GM21423 (cell line): ENCODE results near the gene RERE.
"Not testable (repeated sequence)": the region's sequence is repeated elsewhere in the genome, so short reads cannot be mapped to it uniquely, and the experiment has no call there.

ENCODE experiments used
- ATAC-seq: cut with Tn5 transposase; IDR thresholded peaks from one replicate; pipeline ENCODE4 v1.9.1; 2021; ENCODE audit warnings: mild to moderate bottlenecking, moderate library complexity; ENCODE audit not compliant: unreplicated experiment

Gene RERE

DNA sequence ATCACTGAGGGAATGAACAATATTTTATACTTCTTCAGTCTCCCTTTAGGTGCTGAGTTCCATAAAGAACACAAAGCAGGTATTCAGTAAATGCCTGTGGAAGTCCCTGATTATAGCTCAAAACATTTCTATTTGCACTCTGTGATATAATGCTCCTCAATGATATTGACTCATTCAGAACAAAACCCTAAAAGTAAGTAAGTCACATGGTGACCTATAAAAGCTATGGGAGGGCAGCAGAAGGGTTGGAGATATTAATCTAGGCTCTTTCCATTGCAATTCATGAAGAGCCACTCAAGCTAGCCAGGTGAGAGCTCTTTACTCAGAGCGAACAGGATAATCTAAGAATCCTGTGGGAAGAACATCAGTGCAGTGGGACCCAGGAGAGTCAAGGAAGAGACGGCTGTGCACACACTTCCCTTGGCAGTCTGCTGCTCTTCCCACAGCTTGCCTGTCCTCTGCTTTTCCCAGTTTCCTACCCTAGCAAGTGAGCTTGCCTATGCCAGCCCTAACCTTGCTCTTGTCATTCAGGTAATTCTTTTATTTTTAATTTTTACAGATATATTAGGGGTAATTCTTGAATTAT, 197.4 kb downstream of the RERE start:
- ATAC-seq: not testable (repeated sequence)

DNA sequence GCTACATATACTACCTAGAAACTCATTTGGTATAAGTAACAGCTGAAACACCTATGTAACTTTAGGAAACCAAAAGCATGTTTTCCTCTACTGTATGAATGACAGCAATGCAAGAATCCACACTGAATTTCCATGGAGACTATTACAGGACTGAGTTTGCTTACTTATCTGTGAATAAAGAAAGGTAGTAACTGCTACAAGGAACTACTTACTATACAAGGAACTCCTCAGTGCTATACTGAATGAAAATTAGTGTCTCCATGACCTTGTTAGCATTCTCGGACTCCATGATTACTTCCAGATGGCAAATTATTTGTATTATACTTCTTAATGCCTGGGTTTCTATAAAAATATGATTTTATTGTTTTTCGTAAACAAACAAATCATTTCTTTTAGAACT, 198.0 kb downstream of the RERE start:
- not testable (repeated sequence) for ATAC-seq

DNA sequence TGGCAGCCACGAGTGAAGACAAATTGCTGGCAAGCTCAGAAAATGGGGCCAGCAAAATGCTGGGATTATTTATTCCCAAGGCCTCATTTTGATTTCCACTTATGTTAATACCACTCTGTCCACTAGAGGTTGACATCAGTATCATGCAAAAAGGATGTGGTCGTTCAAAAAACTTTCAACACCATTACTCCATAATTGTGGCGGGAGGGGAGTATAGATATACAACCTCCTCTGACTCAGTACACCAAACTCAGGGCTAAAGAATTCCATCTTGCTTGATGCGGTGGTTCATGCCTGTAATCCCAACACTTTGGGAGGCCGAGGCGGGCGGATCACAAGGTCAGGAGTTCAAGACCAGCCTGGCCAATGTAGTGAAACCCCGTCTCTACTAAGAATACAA, 200.6 kb downstream of the RERE start:
- ATAC-seq: not testable (repeated sequence)

DNA sequence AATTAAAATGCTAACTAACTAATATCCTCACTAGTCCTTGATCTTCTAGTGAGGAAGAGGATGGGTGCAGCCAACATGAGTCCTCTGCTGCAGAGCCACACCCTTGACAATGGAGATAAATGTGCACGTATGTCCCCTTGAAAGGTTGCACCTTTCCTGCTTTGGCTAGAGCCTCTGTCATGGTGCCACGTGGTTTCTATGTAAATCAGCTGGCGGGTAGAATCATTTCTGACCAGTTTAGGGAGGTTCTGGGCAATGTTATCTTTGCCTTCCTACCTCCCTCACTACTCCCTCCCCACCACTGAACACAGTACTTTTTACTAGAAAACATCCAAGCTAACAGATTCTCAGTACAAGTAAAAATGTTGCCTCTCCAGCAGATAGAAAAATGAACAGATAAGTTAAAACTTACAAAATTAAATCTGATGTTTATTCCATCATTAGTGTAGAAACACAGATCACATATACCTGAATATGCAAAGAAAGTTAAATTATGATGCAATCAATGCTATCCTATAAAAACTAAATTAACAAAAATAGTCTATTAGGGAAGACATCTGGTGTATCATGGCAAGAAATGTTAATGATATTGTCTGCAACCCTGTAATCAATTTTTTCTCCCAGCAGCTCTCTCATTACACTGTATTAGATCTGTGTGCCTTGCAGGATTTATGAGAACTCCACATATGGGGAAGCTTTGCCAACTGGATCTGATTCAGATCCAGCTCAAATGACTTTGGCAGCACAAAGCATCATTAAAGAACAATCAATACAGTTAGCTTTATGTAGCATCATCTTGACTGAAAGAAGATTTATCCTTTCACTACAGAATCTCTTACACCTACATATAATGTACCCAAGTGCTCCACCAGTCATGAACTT, 205.6 kb downstream of the RERE start:
- not testable (repeated sequence) for ATAC-seq

DNA sequence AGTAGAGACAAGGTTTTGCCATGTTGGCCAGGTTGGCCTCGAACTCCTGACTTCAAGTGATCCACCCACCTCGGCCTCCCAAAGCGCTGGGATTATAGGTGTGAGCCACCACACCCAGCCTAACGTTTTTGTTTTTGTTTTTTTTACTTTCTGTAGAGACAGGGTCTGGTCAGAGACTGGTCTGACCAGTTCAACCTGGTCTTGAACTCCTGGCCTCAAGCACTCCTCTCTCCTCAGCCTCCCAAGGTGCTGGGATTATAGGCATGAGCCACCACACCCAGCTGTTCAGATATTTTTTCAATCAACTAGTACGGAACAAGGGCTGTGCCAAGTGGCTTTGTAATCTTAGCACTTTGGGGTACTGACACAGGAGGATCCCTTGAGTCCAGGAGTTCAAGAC, 209.5 kb downstream of the RERE start:
- ATAC-seq: no peak

DNA sequence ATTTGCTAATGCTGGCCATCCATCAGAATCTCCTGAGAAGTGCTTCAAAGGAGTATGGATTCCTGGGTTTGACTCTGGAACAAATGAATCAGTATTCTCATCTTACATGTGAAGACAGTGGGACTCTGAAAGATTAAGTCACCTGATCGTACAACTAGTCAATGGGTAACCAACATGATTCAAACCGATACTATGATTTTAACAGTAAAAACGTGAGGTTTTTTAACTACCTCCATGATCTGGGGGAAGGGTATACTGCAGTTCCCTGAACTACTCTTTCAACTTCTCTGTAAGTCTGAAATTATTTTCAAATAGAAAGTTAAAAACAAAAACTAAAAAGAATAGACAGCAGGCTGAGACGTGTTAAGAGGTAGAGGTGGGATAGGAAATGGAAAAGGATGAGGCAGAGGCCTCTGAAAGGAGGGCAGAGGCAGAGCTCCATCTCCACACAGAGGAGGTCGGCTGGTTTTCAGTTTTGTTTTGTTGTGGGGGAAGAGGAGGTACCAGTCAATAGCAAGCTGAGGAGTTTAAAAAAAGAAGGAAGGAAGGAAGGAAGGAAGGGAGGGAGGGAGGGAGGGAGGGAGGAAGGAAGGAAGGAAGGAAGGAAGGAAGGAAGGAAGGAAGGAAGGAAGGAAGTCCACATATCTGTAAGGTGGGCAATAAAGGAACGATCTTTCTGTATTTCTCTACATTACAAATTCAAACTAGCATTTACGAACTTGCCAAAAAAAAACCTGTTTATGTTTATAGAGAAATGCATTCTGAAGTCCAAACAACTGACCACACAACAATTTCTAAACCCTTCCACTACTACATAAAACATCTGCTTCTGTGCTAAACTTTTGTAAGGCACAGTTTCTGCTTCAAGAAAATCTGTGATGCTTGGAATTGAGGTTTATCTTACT, 213.1 kb downstream of the RERE start:
- peak; percentile 83 for ATAC-seq

DNA sequence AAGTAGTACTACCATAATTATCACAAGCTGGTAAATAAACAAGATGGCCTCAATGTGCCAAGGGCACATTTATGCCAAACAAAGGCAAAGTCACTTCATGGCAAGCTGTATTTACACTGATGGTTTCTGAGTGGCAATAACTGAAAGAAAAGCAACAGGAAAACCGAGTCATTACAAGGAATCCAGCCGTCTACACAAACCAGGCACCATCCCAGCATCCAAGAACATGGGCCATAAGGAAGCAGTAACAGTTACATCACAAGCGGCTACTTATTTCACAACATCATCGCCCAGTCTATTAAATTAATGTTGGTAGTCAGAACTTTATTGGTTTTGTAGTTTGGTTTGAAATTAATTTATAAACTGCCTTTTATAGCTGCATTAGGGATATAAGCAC, 214.2 kb downstream of the RERE start:
- ATAC-seq: no peak

DNA sequence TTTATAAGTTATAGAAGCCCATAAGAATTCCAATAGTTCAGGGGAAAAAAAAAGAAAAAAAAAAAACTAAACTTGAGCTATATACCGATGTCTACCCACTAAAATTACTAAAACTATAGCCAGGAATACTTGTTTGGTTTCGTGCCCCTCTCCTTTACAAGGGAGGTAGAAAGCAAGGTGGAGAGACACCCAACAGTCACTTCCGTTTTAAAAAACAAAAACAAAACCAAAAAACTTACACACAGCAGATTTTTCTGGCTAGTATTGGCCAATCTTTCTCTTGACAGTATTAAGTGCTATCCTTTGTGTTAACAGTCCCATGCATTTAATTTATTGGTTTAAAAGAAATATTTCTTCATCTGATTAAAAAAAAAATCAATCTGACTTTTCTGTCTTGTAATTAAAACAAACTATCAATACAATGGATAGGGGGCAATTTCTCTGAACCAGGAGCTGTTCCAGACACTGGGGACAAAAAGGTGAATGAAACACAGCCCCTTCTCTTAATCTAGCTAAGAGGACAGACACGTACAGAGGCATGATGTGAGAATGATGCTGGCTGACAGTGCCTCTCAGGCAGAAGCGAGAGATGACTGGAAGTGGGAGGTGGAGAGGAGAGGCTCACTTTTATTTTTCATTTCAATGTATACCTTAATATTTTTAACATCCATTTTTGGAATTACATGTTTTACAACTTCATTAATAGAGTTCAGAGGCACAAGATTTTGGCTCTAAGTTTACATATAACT, 214.8 kb downstream of the RERE start:
- no peak for ATAC-seq

DNA sequence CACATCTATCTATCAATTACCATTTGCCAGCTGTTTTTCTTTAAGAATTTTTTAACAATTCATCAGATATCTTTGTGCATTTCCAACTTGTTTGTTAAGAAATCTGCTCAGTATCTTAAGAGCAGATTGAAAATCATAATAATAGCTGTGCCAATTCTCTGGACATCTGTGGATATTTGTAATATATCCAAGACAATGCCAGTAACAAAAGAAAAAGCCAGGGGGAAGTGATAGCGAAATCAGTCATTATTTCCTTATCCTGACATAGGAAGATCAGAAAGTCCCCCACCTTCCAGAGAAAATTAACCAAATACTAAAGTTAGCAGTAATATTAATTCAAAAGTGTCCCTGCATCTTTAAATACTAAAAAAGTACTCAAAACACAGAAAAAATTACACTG, 217.1 kb downstream of the RERE start:
- no peak for ATAC-seq

DNA sequence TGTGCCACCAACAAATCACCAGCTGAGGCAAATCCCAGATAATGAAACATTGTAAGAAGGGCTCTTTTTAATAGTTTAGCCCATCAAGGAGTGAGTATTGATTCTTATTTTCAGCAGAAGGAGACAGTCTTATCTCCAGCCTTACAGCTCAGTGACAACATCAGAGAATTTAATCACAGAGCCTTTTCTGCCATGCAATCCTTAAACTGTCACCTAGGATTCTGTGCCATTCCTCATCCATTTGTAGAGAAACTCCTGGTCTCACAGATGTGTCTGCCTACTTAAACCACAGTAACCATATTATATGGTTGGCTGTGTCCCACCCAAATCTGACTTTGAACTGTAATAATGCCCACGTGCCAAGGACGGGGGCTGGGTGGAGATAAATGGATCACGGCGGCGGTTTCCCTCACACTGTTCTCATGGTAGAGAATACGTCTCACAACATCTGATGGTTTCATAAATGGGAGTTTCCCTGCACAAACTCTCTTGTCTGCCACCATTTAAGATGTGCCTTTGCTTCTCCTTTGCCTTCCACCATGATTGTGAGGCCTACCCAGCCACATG, 217.7 kb downstream of the RERE start:
- no peak for ATAC-seq

DNA sequence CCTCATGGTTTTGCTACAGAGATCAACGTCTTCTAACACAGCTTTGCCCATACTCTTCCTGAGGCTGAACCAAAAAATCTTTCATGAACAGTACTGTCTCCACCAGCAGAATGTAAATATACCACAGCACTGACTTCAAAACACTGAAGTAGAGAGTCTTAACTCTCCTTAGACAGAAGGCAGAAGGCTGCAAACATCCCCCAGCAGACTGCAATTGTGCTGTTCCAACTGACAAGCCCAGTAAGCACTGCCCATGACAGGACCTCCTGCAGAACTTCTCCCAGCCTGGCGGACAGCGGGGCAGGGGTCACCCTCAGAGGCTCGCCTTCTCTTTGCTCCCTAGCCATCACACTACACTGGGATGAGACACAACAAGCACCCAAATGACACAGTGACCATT, 218.7 kb downstream of the RERE start:
- no peak for ATAC-seq

DNA sequence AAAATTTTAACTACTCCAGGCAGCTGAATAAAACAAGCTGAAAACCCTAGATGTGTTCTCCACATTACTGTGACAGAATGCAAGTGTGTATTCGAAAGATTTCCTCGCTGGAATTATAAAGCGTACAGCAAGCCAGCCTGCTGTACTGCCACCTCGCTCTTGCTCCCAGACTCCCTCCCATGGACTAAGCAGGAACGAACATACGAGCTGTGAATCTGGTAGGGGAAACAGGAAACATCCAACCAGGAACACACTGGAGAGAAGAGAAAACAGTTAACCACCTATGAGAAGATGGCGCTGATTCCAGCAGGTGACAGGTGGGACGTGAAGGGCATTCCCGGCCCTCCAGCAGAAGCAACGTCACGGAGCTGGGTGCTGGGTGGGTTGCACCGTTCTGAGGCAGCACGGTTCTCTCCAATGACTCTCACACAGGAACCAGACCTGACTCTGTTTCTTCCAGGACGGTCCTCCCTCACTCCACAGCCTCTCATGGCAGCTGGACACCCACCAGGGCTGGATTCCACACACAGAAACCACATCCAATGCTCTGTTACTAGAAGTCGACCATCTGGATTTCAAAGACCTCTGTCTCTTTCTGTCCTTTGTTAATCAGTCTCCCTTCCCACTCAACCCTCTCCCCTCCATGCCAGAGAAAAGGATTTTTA, 219.2 kb downstream of the RERE start:
- no peak for ATAC-seq

DNA sequence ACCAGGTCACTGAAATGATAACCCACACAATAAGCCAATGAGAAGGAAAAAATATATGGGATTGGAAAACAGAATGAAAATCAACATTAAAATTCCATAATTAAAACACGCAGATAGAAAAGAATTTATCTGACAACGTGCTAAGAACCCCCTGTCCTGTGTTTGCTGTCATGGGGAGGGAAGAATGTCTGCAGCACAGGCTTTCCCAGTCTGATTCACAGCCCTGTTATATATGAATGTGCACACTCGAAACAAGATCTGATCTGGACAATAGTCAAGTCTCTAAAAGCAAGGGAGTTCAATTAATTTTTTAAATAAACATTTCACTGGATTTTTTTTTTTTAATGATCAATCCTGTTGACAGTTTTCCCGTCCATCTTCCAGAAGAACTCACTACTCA, 220.0 kb downstream of the RERE start:
- ATAC-seq: no peak

DNA sequence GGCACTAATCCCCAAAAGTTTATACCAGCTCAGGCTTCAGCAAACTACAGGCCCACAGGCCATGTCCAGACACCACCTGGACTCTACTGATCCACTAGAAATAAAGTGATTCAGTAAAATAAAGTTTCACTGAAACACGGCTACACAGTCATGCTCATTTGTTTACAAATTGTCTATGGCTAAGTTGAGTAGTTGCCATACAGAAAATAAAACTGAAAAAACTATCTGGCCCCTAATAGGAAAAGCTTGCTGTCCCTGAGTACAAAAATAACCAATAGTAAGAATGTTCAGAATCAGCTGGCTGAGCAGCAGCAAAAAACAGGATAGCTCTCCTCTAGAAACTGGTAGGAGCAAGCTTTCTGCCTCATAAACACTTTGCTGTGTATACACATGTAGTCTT, 221.5 kb downstream of the RERE start:
- no peak for ATAC-seq

DNA sequence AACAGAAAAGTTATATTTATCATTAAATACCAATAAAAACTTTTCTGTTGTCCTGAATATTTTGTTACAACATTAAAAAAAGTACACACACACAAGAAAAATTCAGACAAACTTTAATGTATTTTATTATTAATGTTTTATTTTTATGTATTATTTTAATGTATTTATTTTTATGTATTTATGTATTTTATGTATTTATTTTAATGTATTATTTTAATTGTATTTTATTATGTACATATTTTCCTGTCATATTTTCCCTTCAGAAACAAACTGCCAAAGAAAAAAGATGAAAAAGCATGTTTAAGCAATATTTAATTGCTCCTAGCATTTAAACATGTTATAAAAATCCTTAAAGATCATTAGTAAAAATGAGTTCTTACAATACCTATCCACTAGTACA, 222.1 kb downstream of the RERE start:
- ATAC-seq: no peak

DNA sequence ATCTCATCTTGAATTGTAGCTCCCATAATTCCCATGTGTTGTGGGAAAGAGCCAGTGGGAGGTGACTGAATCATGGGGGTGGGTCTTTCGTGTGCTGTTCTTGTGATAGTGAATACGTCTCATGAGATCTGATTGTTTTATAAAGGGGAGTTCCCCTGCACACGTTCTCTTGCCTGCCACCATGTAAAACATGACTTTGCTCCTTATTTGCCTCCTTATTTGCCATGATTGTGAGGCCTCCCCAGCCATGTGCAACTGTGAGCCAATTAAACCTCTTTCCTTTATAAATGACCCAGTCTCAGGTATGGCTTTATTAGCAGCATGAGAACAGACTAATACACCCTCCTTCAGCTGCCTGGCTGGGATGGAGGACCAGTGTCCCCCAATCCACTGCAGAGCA, 224.1 kb downstream of the RERE start:
- ATAC-seq: not testable (repeated sequence)

DNA sequence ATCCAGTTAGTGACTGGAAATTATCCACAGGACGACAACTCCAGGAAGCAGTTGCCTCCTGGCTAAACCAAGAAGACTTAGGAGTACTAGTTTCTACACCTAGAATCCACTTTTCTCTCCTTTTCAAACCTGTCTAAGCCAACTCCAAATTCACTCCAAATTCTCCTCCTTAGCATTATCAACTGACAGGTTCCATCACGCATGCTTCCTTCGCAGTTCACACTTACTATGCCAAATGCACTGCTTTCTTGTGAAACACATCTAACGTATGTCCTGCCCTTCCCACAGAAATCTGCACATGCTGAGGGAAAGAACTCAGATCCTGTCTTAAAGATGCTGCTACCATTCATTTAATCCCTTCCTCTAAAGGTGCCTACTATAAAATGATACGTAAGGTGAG, 225.9 kb downstream of the RERE start:
- no peak for ATAC-seq

DNA sequence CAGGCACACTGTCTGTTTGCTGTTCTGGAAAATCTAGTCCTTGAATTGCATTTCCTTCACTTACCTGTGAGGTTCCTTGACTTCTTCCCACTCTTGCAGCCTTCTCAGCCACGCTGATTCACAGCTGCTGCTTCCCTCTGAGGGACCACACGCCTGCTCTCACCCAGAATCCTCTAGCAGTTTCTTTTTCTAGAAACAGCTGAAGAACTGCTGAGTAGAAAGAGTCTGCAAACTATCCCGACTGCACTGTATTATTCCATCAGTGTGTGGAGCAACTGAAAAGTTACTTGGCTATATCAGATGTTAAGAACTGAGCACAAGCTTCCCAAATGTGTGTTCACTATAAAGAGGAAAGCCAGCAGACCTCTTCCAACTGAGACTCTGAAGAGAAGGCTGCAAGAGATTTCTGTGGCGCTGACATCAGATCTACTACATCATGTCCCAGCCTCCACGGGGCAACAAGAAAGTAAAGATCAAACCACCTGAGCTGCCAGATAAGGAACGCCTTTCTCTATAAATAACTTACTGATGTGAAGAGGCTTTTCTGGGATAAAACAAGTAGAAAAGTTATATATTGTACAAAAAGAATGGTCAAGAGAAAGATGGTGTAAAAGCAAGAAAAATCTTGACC, 226.6 kb downstream of the RERE start:
- ATAC-seq: no peak

DNA sequence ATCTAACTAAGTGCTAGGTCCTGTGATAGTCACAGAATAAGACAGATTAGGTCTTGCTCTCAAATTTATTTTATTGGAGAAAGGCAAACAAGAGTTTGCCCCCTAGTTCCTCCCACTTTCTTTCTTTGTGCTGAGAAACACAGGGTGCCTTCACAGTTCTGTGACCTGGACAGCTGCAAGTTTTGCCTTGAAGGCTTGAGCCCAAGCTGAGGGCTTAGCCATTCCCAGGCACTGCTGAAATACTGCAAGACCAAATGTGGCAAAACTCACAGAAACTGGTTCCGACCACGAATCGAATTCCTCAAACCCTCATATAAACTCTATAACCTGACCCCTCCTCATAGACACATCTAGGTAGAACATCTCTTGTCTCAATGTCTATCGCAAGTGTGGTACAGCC, 227.9 kb downstream of the RERE start:
- no peak for ATAC-seq

DNA sequence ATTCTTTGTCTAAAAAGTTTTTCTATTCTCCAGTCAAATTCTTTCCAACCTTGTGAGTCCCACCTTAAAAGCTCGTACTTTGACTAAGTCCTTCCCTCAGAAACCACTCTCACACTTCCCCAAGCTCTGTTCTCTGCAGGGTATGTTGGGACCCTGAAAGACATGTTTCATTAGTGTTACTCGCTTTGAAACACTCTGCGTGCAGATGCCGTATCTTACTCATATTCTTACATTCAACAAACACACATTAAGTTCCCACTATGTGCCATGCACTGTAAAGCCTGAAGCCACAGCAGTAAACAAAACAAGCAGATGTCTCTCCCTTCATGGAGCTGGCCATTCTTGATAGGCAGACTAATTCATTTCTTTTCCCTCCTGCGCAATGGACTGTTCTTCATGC, 229.7 kb downstream of the RERE start:
- no peak for ATAC-seq
